Psoas muscle (tissue), 8 donors: ENCODE data around the gene SRXN1. TPM values are rescaled to one million over a fixed set of nuclear protein-coding genes. Genes with fewer than 3 reads are reported as not detected.
A peak's percentile ranks its signal among the peaks of the same experiment; 100 is the strongest.

ENCODE experiments used
- ATAC-seq, 4 donors: fragments of 200-7000 bp; cut with Tn5 transposase; one replicate each; pipeline ENCODE4 v1.9.1; 2020; ENCODE audit warnings: moderate library complexity in 3 of 4, mild to moderate bottlenecking in 2 of 4
- DNase-seq, 2 donors: peaks; one replicate each; pipeline ENCODE4 v3.0.0-alpha.2; 2020
- H3K27ac ChIP-seq: fragments of 200-600 bp; one replicate; pipeline ENCODE4 v1.8.0; 2022
- H3K27me3 ChIP-seq, 3 donors: fragments of 200-600 bp in 1 of 3; one replicate each; pipeline versions ENCODE4 v1.6.1 to v1.8.0; 2013 to 2022; ENCODE audit warnings: low read length in 2 of 3, mild to moderate bottlenecking in 2 of 3, moderate library complexity in 1 of 3; ENCODE audit not compliant: insufficient read depth in 3 of 3
- H3K36me3 ChIP-seq, 2 donors: fragments of 200-600 bp in 1 of 2; one replicate each; pipeline versions ENCODE4 v1.6.1 to v1.8.0; 2013 to 2022; ENCODE audit warnings: low read depth in 1 of 2, mild to moderate bottlenecking in 1 of 2, moderate library complexity in 1 of 2; ENCODE audit not compliant: insufficient read depth in 1 of 2
- H3K4me1 ChIP-seq: fragments of 200-600 bp; one replicate; pipeline ENCODE4 v1.8.0; 2022
- H3K4me3 ChIP-seq: fragments of 200-600 bp; one replicate; pipeline ENCODE4 v1.8.0; 2022; ENCODE audit warnings: mild to moderate bottlenecking
- H3K9me3 ChIP-seq: fragments of 200-600 bp; one replicate; pipeline ENCODE4 v1.8.0; 2022
- CTCF ChIP-seq: fragments of 200-600 bp; IDR thresholded peaks from one replicate; pipeline ENCODE4 v1.8.0; 2022; ENCODE audit warnings: antibody characterized with exemption
- WGBS, 3 donors: extraction: QIAGEN DNeasy Blood & Tissue Kit; methylation state at CpG; one replicate each; pipeline versions ENCODE4 v1.1.6 to v1.1.7; 2013; 5-methylcytosine and 5-hydroxymethylcytosine counted together
- intact Hi-C, 2 donors: fragments of 100-400 bp; cut with DNase I; formaldehyde crosslinking; loops; one replicate each; pipeline versions ENCODE4 v1.11.0 to v1.14.2; 2022
- polyA plus RNA-seq, 3 donors: library from polyadenylated mRNA; stranded (reverse); fragments of 200-250 nt; gene quantifications; one replicate each; pipeline ENCODE4 v1.2.3, GENCODE V29; 2013
- total RNA-seq, 4 donors: library from RNA; stranded (reverse); fragmentation: NEBNext Ultra II Directional in 2 of 4; extraction: Animal tissue kit (Norgen Biotek cat#: 25700) in 2 of 4; gene quantifications; one replicate each; pipeline versions ENCODE4 v1.2.1 to v1.2.4, GENCODE V29; 2021 to 2023
- donor health status: healthy with polysubstance abuse.
- donor health status: DM: no; HTN: no; CAD: no; lungs with moderate emphysema.
- donor health status: Bipolar disorder and iron deficiency.
- donor health status: healthy.
- donor health status: DM: yes; HTN: yes; CAD: no.
- donor health status: DM: no; HTN: no; CAD: no.
- donor health status: DM: no; HTN: no; CAD: no.
- donor health status: DM: yes; HTN: yes; CAD: no.

The SRXN1 gene
- total and polyA plus RNA-seq, 7 donors: 30.7 to 172 (median 69.6) TPM

GRCh38 chr20:609371-609964 is 43.5 kb downstream of the SRXN1 start:
- intact Hi-C loops: loop anchor here in 1 of 2 donors (5.0 kb wide), 1 partner anchor 37 kb away; no protein-coding TSS in a partner anchor
- Histone ChIP-seq H3K4me1 (no peaks in the 10 kb centered on the region), H3K27ac (peak overlapping the region; percentile 63), H3K36me3 (no peaks in the 10 kb centered on the region), H3K27me3 (peaks cover 0 to 51% (median 14%) of the 10 kb centered on the region in 3 donors), H3K4me3 (peak overlapping the region; percentile 64), H3K9me3 (no peaks in the 10 kb centered on the region)
- TF ChIP-seq CTCF: no peak
- peak in 1 of 2 donors; percentile 17 for DNase-seq
- 9 to 15% (median 9%) methylated on average over 36 to 53 of the region's 54 CpGs for WGBS, 3 donors
- ATAC-seq: no peak

DNA sequence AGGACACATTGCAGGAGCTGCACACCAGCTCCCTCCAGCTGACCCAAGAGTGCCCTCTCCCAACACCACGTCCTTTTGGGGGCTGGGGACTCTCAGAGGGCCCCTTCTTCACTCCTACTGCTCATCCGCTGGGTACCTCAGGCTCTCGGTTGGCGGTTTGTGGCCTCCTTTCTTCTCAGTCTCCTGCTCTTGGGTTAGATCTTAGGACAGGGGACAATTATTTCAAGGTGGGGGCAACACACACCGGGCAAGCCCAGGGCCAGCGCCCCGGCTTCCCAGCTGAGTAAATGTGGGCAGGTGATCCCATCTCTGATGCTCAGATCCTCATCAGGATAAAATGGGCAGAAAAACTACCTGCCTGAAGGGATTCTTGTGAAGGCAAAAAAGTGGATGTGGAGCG is 44.0 kb downstream of the SRXN1 start:
- Histone ChIP-seq H3K4me3 (peak overlapping the region; percentile 64), H3K27ac (peak overlapping the region; percentile 63), H3K36me3 (no peaks in the 10 kb centered on the region), H3K27me3 (peaks cover 0 to 51% (median 13%) of the 10 kb centered on the region in 3 donors), H3K9me3 (no peaks in the 10 kb centered on the region), H3K4me1 (peaks cover 3% of the 10 kb centered on the region)
- no peak for ATAC-seq
- 69 to 74% (median 74%) methylated on average over 8 of the region's 8 CpGs for WGBS, 3 donors
- intact Hi-C loops: loop anchor here in 1 of 2 donors (5.0 kb wide), 1 partner anchor 37 kb away; no protein-coding TSS in a partner anchor
- TF ChIP-seq CTCF: no peak
- DNase-seq: no peak

GRCh38 chr20:607476-607875 is 45.5 kb downstream of the SRXN1 start:
- Histone ChIP-seq H3K36me3 (no peaks in the 10 kb centered on the region), H3K4me3 (peak overlapping the region; percentile 64), H3K9me3 (no peaks in the 10 kb centered on the region), H3K4me1 (peaks cover 11% of the 10 kb centered on the region), H3K27ac (peak overlapping the region; percentile 63), H3K27me3 (peaks cover 0 to 41% (median 12%) of the 10 kb centered on the region in 3 donors)
- no peak for TF ChIP-seq CTCF
- intact Hi-C loops: loop anchor here in 1 of 2 donors (5.0 kb wide), 1 partner anchor 35 kb away; no protein-coding TSS in a partner anchor
- ATAC-seq (no peak), DNase-seq (peak in 1 of 2 donors; percentile 20)
- WGBS, 3 donors: 65 to 72% (median 68%) methylated on average over 6 of the region's 6 CpGs

DNA sequence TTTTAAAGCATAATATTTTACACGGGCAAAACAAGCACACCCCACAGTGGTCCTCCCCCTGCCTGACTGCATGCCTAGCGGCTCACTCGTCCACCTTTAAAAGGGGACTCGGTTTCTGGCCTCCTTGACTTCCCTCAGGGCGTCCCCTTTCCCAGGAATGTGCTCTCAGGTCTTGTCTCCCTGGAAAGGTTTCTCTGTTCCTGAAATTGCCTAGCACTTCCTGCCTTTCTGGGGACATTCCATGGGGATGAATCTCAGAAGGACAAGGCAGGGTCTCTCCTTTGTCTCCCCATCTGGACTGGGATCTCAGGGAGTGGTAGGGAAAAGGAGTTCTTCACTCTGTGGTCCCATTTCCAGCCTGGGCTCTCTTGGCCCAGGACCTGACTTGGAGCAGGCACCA is 47.8 kb downstream of the SRXN1 start:
- DNase-seq (no peak), ATAC-seq (no peak)
- intact Hi-C loops: loop anchor here in 1 of 2 donors (5.0 kb wide), 1 partner anchor 33 kb away; no protein-coding TSS in a partner anchor
- H3K36me3 ChIP-seq: no peaks in the 10 kb centered on the region
- H3K27ac ChIP-seq: peak overlapping the region; percentile 46
- 57 to 65% (median 64%) methylated on average over 5 of the region's 5 CpGs for WGBS, 3 donors
- H3K9me3 ChIP-seq: no peaks in the 10 kb centered on the region
- peaks cover 11% of the 10 kb centered on the region for H3K4me1 ChIP-seq
- peak overlapping the region; percentile 64 for H3K4me3 ChIP-seq
- H3K27me3 ChIP-seq: peaks cover 0 to 21% (median 6%) of the 10 kb centered on the region in 3 donors
- no peak for TF ChIP-seq CTCF
